Left lobe of liver (tissue), 2 donors: ENCODE measurements around the gene CARS1. TPM values are rescaled to one million over a fixed set of nuclear protein-coding genes. Genes with fewer than 3 reads are reported as not detected.
"Not testable (repeated sequence)": the region's sequence is repeated elsewhere in the genome, so short reads cannot be mapped to it uniquely, and the experiment has no call there.

Source experiments
- ATAC-seq: fragments of 200-7000 bp; cut with Tn5 transposase; one replicate; pipeline ENCODE4 v1.9.1; 2020; ENCODE audit warnings: mild to moderate bottlenecking, moderate library complexity
- DNase-seq: peaks from one replicate; pipeline ENCODE4 v3.0.0-alpha.2; 2020; ENCODE audit warnings: low spot score
- total RNA-seq: library from RNA; stranded (reverse); gene quantifications from one replicate; pipeline ENCODE4 v1.2.1, GENCODE V29; 2021
- donor health status: DM: no; HTN: no; CAD: no; lungs with moderate emphysema.
- donor health status: DM: no; HTN: yes; CAD: no.

Gene CARS1
- total RNA-seq, 1 donor from 2014 or later = 21.0 TPM

- no peak for ATAC-seq
- no peak for DNase-seq
Measured at GRCh38 chr11:3090096-3090901, 33.1 kb upstream of the CARS1 start.

DNA sequence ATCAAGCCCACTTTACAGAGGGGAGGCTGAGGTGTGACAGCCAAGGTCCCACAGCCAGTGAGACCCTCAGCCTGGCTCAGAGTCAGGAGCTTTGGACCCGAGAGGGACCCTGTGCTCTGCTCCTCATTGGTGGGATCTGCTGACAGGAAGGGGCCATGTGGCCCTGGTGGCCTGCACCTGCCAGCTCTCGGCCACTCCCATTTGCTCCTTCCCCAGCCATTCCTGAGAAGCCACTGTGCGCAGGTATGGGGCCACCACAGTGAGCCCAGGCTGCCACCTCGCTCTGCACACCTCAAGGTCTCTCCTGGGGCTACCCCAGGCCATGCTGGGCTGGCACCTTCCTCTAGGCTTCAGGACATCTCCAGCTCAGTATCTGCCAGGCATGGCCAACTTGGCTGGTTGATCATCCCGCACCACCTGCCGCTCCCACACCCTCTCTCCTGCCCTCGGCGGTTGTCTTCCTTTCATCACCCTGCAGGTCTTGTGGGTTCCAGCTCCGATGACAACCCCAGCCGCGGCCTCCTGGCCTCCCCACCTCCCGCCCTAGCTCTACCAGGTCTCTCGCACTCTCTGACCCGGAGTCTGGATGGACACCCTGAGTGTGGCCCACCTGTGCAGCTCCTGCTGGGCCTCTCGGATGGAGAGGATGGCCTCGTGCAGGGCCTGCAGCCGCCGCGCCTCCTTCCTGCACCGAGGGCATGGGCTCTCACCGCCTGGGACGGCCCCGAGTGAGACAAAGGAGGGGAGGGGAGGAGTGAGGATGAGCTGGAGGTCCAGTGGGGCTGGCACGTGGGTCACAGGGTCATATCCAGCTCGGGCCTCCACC, 32.2 kb upstream of the CARS1 start:
- DNase-seq (no peak), ATAC-seq (no peak)

DNA sequence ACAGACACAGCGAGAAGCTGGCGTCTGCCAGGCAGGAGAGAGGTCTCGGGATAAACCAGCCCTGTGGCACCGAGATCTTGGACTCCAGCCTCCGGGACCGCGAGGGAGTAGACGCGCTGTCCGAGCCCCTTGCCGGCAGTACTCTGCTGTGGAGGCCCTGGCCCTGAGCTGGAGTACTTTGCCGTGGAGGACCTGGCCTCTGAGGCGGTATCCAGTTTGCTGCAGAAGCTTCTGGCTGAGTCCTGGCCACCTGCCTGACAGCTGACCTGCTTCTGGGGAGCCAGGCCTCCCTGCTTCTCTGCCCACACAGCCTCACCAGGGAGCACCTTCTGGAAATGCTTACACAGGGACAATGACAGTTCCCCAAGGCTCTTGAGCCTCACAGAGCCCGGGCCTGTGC, 31.6 kb upstream of the CARS1 start:
- ATAC-seq (no peak), DNase-seq (no peak)

DNA sequence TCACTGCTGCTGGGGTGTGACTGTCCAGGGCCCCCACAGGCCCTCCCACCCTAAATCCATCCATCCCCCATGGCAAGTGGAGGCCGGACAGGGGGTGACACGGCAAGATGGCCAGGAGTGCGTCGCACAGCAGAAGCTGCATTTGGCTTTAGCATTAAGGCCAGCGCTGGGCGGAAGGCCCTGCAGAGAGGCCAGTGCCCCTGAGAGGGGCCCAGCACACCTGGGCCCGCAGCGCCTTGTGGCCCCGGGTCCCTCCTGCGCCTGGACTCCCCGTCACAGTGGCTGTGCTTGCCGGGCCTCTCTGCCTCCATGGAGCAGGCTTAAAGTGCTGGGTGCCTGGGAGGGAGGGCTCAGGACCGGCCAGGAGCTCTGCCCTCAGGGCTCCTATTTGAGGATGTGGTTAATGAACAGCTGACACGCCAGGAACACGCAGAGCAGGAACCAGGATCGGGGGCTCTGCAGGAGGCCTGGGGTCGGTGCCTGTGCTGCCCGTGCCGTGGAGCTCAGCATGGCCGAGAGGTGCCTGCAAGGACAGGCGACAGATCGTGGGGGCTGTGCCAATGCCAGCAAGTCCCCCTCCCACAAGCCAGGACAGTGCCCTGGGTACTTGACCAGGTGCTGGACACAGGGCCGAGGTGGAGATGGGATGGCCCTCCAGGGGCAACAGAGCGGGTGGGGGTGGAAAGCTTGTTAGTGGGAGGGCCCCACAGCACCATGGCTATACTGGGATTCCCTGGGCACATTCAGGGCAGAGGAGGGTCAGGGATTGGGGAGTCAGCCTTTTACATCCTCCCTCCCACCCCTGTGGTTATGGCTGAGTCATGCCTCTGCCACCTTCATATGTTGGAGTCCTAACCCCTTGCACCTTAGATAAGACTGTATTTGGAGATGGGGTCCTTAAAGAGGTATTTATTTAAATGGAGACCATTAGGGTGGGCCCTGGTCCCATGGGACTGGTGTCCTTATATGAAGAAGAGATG, 30.9 kb upstream of the CARS1 start:
- no peak for DNase-seq
- ATAC-seq = no peak

DNA sequence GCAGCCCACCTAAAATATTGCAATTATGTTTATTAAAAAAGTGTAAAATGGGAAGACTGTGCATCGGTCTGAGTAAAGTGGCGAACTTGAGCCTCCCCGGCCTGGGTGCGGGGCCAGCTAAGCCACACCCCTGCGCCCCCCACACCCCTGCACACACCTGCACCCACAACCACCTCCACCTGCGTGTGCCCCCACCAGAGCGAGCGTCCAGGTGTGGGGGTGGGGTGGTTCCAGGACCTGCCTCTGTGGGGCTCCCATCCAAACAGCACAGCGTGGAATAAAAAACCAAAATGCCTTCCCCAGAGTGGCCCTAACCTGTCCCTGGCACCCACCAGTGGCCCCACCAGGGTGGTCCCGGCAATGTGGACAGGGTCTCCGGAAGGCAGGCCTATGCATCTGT, 30.1 kb upstream of the CARS1 start:
- ATAC-seq = no peak
- DNase-seq = no peak

- DNase-seq (no peak), ATAC-seq (peak; percentile 16)
Measured at GRCh38 chr11:3086671-3087150, 29.5 kb upstream of the CARS1 start.

DNA sequence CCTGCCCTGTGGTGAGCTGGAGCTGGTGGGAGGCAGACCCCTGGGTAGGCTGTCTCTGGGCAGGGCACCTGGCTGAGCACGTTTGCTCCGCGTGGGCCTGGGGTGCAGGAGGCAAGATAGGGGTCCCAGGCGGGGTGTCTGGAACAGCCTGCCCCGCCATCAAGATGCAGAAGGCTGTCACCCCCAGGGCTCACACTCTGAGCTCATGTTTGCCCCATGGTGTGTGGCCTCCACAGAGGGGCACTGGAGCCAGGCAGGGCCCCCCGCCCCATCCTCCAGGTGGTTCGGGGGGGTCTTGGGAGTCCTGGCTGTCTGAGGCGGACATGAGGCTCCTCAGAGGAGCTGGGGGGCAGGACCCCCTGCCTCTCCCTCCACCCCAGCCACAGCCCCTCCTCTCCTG, 28.9 kb upstream of the CARS1 start:
- no peak for ATAC-seq
- no peak for DNase-seq

GRCh38 chr11:3085052-3085451, 27.8 kb upstream of the CARS1 start:
- ATAC-seq (no peak), DNase-seq (no peak)

- DNase-seq = no peak
- ATAC-seq = no peak
Measured at GRCh38 chr11:3083321-3083720, 26.1 kb upstream of the CARS1 start.

GRCh38 chr11:3081386-3081751, 24.1 kb upstream of the CARS1 start:
- ATAC-seq (no peak), DNase-seq (no peak)

DNA sequence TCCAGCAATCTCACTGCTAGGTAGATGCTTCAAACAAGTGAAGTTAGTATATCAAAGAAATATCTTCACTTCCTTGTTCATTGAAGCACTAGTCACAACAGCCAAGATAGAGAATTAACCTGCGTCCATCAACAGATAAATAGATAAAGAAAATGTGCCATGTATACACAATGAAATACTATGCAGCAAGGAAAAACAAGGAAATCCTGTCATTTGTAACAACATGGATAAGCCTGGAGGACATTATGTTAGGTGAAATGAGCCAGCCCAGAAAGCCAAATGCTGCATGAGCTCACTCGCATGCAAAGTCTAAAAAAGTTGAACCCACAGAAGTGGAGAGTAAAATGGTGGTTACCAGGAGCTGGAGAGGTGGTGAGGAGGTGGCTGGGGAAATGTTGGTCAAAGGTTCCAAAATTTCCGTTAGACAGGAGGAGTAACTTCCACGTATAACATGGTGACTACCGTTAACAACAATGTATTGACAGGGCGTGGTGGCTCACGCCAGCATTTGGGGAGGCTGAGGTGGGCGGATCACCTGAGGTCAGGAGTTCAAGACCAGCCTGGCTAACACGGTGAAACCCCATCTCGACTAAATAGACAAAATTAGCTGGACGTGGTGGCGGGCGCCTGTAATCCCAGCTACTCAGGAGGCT, 23.6 kb upstream of the CARS1 start:
- ATAC-seq = no peak

GRCh38 chr11:3080104-3080503, 22.9 kb upstream of the CARS1 start:
- ATAC-seq (no peak), DNase-seq (no peak)

More for the DNA sequence above, 23.6 kb upstream of the CARS1 start:
- no peak for DNase-seq

GRCh38 chr11:3077846-3078440, 20.7 kb upstream of the CARS1 start:
- ATAC-seq (no peak), DNase-seq (no peak)

DNA sequence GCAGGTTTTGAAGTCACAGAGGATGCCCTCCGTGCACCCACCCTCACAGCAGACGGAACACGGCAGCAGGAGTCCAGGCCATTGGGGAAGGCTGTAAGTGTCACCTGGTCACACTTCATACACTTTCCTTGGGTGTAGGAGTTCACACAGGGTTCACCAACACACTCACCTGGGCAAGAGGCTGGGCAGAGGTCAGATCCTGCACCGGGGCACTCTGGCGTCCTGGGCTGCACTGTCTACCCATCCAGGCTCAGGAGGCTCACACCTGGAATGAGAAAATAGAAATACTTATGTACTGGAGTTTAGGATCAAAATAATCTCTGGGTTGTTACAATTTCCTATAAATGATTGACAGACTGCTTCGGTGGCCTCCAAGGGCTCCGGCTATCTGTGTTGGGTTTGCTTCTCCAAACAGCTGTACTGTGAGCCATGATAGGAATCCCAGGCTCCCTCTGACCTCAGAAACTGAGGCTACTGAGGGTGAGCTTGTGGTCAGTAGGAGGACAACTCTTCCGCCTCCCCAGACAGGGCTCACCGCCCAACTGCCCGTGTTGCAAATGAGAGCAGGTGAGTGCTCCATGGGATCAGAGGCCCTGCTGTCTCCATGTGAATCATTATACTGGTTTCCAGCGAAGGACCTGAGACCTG, 20.1 kb upstream of the CARS1 start:
- ATAC-seq = peak; percentile 39
- DNase-seq = no peak

DNA sequence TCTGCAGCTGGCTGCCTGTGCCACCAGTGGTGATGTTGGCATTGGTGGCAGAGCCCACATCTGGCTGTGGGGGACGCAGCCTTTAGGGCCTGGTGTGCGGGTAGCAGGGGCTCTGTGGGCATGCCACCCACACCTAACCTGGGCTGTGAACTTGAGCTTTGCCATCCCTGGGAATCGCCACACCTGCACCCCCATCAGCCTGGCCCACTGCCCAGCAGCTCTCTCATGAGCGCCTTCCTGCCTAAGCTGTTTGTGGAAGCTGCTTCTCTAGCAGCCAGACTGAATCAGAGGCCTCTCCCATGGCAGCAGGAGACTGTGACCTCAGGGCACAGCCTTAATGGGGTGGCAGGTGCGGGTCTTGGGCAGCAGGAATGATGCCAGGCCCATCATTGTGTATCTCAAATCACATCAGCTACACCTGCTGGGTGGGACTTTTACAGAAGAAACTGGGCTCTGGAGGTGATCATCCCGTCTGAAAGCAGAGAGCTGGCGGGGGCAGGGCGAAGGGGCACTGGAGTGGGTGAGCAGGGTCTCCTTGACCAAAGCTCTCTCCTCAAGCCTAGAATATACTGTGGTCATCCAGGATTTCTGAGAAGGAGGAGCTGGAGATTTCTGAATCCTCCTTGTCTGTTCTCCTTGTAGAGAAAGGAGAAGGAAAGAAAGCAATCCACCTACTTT, 17.8 kb upstream of the CARS1 start:
- ATAC-seq = no peak
- DNase-seq = no peak

GRCh38 chr11:3073029-3073435, 15.8 kb upstream of the CARS1 start:
- no peak for ATAC-seq
- DNase-seq = no peak

DNA sequence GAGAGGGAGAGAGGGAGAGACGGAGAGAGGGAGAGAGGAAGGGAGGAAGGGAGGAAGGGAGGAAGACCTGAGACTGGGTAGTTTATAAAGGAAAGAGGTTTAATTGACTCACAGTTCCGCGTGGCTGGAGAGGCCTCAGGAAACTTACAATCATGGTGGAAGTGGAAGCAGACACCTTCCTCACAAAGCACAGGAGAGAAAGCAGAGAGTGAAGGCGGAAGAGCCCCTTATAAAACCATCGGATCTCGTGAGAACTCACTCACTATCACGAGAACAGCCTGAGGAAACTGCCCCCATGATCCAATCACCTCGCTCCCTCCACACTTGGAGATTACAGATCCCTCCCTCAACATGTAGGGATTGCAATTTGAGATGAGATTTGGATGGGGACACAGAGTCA, 12.2 kb upstream of the CARS1 start:
- DNase-seq (no peak), ATAC-seq (no peak)

- not testable (repeated sequence) for DNase-seq, ATAC-seq
Measured at GRCh38 chr11:3066308-3066707, 9.1 kb upstream of the CARS1 start.

- not testable (repeated sequence) for DNase-seq, ATAC-seq
Measured at GRCh38 chr11:3064709-3065108, 7.5 kb upstream of the CARS1 start.
